HG03378 (cell line): ENCODE results near the gene NUDT21.
"Not testable (repeated sequence)": the region's sequence is repeated elsewhere in the genome, so short reads cannot be mapped to it uniquely, and the experiment has no call there.

ENCODE experiments used
- ATAC-seq: cut with Tn5 transposase; IDR thresholded peaks from one replicate; pipeline ENCODE4 v1.9.1; 2021; ENCODE audit warnings: mild to moderate bottlenecking, moderate library complexity; ENCODE audit not compliant: unreplicated experiment

Gene NUDT21

DNA sequence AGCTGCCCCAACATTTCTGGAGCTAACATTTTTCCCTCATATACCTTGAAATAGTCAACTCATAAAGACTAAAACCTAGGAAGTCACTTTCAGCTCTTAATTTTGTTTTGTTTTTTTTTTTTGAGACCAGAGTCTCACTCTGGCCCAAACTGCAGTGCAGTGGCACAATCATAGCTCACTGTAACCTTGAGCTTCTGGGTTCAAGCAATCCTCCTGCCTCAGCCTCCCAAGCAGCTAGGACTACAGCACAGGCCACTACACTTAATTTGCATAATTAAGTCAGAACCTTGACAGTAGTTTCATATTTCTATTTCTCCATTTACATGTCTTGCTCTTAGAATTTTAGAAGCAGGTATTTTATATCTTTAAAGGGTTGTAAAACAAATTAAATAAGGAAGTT, 30.5 kb downstream of the NUDT21 start:
- no peak for ATAC-seq

DNA sequence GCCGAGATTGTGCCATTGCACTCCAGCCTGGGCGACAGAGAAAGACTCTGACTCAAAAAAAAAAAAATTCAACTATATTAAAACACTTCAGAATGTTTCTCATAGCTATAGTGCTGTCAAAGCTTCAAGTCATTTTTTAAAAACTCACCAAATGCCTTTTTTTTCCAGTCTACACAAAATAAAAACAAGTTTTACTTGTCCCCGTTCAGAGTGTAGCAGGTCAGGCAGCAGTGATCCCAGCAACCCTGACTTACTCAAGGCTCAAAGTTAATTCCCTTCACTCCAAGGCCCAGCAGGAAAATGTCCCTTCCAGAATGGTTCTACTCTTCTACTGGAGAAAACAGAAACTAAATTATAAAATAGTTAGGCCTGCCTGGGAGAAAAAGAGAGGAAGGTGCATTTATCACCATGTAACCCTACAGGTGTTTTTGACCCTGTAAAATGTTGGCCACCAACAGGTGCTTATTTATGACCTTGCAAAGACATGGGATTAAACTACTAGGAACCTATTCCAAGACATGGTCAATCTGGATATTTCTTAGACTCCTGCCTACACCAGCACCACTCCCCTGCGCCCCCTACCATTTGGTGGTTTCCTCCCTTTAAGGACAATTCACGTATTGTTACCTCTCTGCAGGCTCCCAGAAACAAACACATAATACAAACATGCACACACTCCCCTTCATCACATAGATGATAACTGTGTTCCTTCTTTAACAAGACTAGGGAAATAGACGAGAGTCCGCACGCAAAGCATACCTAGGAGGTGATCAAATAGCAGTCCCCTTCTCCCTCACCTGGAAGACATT, 31.2 kb downstream of the NUDT21 start:
- ATAC-seq, result no peak

DNA sequence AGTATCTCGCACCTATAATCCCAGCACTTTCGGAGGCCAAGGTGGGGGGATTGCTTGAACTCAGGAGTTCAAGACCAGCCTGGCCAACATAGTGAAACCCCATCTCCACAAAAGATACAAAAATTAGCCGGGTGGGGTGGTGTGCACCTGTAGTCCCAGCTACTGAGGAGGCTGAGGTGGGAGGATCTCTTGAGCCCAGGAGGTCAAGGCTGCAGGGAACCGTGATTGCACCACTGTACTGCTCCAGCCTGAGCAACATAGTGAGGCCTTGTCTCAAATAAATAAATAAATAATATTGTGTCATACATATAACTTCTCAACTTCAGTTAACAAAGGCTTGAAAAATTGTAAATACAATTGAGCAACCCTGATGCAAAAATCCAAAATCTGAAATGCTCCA, 34.0 kb downstream of the NUDT21 start:
- ATAC-seq, result no peak

DNA sequence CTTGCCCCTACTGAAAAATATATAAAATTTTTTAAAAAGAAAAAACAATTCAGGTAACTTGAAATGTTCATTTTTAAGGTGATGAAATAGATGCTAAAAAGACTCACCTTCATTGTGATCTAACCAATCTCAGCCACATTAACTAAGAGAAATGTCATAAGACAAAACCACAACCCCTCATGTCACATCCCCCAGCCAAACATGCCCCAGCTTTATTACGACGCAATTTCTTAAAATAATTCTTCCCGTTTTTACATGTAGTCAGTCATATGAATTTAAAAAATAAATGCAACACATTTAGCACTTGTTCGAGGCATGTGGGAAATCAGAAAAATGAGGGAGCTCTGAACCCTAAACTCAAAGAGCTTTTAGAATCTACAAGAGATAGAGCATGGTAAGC, 35.3 kb downstream of the NUDT21 start:
- ATAC-seq, result no peak

DNA sequence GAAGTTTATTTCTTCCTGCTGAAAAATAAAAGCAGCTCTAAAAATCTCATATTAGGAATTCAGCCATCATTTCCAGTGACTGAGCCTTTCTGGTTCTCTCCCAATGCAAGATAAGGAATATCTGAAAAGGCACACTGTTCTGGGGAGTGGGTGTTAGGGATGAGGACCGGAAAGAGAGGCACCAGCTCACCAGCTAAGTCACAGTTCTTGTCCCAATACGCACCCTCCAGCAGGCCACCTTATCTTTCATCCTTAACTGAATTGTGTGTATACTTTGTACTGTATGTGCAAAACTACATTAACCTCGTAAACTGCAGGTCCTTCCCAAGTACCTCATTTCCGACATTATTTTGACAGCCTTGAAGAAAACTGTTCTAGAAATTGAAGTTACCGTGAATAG, 36.8 kb downstream of the NUDT21 start:
- no peak for ATAC-seq

DNA sequence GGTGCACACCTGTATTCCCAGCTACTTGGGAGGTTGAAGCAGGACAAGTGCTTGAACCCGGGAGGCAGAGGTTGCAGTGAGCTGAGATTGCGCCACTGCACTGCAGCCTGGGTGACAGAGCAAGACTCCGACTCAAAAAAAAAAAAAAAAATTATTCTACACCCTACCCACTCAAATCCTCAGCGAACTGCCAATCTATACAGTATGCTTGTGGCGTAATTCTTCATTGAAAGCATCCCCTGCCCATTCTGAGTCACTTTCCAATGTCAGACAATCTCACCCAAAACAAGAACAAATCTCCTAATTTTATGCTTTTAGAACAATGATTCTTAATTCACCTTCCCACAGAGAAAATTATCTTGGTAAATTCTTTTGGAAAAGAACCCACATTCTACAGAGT, 37.8 kb downstream of the NUDT21 start:
- ATAC-seq, result no peak

DNA sequence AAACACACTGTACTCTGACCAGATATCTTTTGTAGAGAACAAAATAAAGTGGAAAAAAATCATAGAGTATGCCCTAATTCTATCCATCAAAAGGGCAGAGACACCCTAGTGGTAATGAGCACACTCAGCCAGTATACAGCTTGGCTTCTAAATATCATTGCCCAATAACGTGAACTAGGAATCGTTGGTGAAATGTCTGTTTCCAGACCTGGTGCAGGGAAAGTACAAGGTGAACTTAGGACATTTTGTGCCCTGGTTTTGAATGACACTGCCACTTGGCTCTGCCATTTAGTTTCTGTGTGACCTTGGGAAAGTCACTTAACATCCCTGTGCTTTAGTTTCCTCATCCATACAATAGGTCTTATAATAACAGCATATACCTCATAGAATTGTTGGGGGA, 39.5 kb downstream of the NUDT21 start:
- ATAC-seq, result no peak

DNA sequence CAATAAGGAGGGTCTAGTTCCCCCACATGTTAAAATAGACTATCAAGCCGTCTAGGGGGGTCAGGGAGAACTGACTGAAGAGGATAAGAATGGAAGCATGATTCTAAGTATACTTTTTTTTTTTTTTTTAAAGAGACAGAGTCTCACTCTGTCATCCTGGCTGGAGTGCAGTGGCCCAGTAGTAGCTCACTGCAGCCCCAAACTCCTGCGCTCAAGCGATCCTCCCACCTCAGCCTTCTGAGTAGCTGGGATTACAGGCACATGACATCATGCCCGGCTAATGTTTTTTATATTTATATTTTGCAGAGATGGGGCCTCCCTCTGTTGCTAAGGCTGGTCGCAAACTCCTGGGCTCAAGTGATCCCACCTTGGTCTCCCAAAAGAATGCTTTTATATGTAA, 40.0 kb downstream of the NUDT21 start:
- no peak for ATAC-seq

DNA sequence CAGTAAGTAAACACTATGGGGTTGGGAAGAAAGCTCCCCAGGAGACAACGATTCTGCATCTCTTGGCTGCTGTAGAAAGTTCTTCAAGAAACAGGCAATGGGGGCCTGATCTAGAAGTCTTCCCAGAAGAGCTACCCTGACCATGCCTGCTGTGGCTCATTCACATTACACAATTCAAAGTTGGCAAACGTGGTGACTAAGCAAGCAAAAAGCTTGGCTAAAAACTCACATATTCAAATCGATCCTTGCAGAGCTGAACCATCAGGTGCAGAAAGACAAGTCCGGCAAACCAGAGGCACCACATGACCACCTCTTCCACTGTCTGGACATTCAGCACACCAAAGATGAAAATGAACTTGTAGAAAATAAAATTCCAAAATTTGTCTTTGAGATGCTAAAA, 41.9 kb downstream of the NUDT21 start:
- ATAC-seq, result no peak

DNA sequence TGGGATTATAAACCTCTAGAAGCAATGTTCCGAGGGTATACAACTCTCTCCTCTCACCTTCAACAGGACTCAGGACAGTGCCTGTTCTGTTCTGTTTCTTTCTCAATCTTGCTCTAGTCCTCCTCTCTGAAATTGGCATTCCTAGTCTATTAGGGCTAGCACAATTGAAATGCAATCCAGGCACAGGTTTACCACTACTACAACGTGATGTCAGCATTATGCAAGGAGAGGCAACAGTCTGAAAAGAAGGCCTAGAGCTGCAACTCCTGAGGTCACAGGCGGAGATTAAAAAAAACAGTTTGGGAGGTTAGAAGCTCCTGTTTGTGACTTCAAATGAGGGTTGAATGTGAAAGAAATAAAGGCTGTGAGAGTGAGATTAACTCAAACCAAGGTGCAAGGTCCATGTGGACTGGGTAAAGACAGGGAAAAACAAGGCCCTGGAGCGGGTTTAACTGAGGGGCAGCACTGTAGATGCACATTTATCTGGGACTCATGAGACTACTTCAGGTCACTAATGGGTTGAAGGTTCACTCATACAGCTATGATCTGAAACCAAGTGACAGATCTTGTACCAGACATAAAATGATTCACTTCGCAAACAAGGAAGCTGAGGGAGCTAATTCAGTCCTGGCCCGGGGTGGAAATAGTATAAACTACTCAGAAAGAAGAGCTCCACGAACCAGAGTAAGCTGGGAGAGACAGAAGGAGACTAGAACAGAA, 42.6 kb downstream of the NUDT21 start:
- no peak for ATAC-seq

DNA sequence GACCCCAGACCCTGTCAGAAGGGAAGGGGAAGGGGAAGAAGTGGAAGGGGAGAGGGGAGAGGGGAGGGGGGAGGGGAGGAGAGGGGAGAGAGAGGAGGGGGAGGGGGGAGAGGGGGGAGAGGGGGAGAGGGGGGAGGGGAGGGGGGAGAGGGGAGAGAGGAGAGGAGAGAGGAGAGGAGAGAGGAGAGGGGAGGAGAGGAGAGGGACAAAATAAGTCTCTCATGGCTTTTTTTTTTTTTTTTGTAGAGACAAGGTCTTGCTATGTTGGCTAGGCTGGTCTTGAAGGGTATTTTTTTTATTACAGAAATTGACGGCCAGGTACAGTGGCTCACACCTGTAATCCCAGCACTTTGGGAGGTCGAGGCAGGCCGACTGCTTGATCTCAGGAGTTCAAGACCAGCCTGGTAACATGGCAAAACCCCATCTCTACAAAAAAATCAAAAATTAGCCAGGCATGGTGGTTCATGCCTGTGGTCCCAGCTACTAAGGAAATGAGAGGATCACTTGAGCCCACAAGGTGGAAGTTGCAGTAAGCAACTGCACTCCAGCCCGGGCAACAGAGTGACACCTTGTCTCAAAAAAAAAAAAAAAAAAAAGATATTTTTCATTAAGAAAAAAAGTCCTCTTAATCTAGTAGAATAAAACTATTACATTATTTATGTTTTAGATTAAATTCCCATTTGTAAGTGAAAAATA, 45.0 kb downstream of the NUDT21 start:
- ATAC-seq, result no peak

DNA sequence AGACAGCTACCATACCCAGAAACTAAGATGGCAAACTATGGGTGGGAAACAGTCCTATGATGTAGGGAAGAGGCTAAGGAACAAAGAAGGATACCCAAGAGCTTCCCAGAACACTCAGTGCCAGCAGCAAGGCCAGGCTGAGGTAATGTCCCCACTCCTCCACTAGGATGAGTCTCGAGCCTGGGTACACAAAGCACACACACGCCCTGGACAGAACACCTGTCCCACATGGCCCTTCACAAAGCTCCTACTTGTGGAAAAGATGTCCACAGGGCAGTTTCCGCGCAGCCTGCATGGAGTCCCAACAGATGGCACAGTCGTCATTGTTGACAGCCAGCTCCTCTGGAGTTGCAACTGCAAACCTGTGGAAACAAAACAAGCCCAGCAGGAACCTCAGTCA, 49.6 kb downstream of the NUDT21 start:
- no peak for ATAC-seq

DNA sequence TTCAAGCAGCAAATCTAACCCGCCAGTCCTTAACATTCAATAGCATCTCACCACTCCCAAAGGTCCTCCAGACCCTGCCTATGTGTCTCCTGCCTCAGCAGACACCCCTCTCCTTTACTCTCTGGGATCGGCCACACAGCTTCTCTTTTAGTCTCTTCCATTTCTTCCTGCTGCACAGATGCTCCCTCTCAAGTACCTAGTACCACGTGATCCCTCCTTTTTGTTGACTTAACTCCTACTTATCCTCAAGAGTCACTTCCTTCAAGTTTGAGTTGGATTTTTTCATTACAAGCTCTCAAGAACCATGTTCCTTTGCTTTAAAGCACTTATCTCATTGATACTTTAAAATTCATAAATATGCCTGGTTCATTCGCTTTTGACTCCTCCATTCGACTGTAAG, 50.7 kb downstream of the NUDT21 start:
- ATAC-seq, result no peak

DNA sequence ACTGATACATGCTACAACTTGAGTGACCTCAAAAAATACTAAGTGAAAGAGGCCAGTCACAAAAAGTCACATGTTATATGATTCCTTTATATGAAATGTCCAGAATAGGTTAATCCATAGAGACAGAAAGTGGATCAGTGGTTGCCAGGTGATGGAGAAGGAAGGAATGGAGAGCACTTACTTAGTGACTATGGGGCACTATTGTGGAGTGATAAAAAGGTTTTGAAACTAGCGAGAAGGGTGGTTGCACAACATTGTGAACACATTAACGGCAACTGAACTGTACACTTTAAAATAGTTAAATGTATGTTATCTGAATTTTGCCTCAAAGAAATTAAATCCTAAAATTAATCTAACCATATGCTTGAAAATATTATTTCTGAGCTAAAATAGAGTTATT, 51.6 kb downstream of the NUDT21 start:
- no peak for ATAC-seq

DNA sequence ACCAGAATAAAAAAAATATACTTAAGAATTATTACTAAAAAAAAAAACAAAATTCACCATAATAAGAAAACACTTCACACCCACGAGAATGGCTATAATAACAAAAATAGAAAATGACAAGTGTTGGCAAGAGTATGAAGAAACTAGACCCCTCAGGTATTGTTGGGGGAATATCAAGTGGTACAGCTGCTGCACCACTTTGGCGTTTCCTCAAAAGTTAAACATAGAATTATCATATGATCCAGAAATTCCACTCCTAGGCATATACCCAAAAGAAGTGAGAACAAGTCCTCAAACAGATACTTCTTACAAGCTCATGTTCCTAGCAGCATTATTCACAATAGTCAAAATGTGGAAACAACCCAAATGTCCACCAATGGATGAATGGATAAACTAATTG, 52.1 kb downstream of the NUDT21 start:
- ATAC-seq, result no peak

DNA sequence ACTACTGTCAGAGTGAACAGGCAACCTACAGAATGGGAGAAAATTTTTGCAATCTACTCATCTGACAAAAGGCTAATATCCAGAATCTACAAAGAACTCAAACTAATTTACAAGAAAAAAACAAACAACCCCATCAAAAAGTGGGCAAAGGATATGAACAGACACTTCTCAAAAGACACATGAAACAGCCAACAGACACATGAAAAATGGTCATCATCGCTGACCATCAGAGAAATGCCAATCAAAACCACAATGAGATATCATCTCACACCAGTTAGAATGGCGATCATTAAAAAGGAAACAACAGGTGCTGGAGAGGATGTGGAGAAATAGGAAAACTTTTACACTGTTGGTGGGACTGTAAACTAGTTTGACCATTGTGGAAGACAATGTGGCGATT, 54.4 kb downstream of the NUDT21 start:
- ATAC-seq, result not testable (repeated sequence)

DNA sequence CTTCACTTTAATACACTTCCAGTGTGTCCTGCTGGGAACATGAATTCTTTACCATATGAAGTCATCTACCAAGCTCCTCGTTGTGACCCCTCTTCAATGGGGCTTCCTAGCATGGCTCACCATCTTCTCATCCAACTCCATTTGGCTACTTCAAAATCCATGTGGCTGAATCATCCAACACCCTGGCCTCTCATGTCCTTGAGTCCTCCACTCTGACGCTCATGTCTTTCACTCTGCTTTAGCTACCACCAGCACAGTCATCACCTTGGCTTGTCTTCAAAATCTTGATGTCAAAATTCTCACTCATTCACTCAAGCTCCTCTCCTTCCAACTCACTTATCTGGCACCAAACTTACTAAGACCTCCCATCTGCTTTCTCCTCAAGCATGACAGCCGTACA, 61.6 kb downstream of the NUDT21 start:
- ATAC-seq, result no peak

DNA sequence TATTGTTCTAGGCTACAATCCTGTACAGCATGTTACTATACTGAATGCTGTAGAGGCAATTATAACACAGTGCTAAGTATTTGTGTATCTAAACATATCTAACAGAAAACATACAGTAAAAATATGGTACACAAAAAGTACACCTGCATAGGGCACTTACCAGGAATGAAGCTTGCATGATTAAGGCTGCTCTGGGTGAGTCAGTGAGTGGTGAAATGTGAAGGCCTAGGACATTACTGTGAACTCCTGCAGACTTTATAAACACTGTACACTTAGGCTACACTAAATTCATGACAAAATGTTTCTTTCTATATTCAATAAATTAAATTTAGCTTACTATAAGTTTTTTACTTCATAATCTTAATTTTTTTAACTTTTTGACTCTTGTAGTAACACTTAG, 62.9 kb downstream of the NUDT21 start:
- ATAC-seq, result no peak

DNA sequence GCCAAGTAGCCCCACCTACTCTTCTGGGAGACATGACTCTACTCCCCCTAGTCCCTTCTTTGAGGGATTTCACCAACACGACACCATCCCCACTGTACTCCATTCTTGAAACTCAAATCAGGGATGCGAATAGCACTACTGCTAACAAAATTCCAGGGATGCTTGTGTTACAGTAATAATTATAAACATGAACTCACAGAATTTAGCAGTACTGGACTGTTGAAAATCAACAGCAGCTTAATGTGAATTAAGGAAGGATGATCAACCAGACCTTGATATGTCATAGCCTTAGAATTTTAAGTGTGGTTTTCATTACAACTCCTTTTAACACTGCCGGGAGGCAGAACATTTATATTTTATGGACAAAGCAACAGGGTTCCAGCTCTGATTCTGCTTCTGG, 63.7 kb downstream of the NUDT21 start:
- ATAC-seq, result no peak

DNA sequence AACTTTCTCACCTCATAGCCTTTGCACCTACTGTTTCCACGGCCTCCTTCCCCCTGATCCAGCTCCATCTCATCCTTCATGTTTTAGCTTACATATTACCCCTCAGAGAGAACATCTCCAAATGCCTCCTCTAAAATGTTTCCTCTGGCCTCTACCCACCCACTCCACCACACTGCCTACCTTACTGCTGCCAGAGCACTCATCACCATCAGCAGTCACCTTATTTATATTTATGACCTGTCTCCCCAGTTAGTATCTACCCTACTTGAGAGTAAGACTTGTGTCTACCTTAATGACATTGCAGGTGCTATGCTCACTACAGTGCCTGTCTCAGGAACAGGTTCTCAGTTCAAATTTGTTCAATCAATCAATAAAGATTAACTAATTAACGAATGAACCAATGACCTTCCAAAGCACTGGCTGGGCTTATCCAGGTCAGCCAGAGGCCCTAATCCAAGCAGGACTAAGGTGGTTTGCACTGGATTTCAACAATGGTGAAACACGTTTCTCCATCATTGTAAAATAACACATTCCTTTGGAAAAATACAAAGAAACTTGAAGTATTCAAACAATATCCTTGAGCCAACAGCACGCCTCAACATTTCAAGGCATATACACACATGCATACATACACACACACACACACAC, 66.9 kb downstream of the NUDT21 start:
- ATAC-seq, result no peak

DNA sequence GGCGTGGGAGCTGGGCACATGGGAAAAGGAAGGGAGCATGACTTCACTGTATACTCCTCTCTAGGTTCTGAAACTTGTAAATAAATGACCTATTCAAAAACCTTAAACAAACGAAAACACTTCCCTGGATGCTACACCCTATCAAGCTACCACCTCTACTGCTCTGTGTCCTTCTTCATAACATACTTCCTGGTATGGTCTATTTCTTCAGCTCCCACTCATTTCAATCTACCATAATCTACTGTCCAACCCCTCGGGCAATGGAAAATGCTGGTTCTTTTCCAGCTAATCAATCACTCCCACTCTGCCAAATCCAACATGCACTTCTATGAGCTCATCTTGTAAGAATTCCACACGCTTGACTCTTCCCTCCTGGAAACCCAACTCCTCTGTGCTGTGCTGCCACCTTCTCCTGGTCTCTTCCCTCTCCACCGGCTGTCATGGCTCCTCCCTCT, 68.2 kb downstream of the NUDT21 start:
- ATAC-seq, result no peak
